GM21381 (cell line): ENCODE results near the gene LIF.
"Not testable (repeated sequence)": the region's sequence is repeated elsewhere in the genome, so short reads cannot be mapped to it uniquely, and the experiment has no call there.

ENCODE experiments used
- ATAC-seq: cut with Tn5 transposase; IDR thresholded peaks from one replicate; pipeline ENCODE4 v1.9.1; 2021; ENCODE audit warnings: mild to moderate bottlenecking, moderate library complexity; ENCODE audit not compliant: unreplicated experiment

LIF gene

DNA sequence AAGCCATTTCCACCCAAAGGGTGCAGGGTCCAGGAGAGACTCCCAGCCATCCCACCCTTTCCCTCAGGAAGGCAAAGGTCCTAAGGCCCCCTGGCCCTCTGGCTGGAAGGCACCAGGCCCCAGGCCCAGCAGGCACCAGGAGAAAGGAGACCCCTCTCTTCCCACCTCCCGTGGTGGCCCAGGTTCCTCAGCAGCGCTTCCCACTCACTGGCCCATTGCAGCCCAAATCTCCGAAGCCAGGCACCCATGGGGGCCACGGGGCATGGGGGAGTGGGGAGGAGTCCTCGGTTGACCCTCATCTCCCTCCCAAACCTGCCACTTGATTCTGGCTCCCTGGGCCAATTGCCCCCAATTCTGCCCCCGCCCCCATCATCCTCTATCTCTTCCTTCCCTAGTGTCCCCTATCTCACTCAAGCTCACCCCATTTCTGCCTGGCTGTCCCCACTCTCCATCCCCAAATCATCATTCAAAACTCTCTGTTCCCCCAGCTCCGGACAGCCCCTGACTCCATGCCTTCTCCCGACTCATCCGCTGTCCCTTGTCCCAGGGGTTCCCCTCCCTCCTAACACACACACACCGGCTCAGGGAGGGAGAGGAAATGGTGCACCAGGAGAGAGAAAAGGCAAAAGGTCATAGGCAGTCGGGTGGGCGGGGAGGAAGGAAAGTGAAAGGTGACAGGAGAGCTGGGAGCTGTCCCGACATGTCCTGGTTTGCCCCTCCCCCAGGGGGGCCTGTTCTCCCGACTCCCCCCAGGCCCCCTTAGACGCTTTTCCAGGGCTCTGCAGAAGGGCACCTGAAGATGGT is 1.2 kb downstream of the LIF start:
- no peak for ATAC-seq

DNA sequence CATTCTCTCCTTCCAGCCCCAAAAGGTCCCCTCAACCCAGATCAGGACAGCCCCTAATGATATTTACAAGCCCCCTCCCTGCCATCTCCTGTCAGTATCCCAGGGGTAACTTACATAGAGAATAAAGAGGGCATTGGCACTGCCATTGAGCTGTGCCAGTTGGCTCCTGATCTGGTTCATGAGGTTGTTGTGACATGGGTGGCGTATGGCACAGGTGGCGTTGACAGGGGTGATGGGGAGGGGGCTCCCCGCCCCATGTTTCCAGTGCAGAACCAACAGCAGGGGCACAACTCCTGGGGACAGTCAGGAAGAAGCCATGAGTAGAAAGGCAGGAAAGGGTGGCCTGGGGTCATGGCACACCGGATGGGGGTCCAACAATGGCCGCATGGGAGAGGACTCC is 1.9 kb downstream of the LIF start:
- ATAC-seq = no peak

DNA sequence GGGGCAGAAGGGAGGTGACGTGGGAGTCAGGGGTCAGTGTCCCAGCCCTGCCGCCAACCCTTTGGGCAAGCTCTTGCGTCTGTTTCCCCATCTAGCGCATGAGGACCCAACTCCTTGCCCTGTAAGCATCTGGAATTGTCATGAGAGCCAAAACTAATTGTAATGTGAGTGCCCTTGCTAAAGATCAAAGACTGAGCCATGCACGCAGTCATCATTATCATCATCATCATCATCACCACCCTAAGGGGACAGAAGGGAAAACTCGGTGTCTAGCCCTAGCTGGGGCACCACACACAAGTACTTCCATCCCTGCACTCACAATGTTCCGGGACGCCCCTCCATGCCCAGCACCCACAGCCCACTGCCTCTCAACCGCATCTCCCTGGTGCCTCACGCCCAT is 2.5 kb downstream of the LIF start:
- ATAC-seq = no peak

DNA sequence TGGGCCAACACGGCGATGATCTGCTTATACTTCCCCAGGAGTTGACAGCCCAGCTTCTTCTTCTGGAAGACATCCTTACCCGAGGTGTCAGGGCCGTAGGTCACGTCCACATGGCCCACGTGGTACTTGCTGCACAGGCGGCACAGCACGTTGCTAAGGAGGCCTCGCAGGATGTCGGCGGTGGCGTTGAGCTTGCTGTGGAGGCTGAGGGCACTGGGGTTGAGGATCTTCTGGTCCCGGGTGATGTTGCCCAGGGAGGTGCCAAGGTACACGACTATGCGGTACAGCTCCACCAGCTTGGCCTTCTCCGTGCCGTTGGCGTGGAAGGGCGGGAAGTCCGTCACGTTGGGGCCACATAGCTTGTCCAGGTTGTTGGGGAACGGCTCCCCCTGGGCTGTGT is 2.9 kb downstream of the LIF start:
- no peak for ATAC-seq

DNA sequence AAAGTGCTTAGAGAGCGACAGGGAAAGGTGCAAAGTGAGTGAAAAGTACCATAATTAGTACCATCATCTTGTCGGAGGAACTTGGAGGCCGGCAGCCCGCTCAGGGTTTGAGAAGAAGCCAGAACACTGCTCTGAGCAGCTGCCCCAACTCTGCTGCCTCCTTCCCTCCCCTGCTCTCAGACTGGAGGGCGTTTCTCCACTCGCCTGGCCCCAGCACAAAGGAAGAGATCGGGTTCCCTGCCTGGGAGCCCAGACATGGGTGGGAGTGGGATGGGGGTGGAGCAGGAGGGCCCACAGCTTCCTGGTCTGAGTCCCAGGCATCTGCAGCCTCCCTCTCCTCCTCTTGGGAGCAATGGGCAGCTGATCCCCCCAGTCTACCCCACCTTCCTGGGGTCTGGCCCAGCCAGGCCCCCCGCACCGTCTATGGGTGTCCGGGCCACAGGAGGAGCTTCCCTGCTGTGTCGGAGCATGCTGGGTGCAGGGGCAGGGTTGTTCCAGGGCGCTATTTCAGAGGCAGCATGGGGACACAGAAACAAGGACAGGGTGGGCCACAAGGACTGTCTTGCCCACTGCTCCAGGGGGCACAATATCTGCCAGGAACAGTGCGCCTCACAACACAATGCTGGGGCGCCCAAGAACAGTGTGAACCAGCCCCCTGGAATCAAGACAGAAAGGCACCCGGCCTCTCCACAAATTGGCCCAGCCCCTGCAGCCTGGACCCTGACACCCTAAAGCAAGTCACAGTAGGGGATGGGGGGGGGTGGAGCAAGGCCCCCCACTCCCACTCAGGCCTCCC is 4.8 kb downstream of the LIF start:
- ATAC-seq = no peak

DNA sequence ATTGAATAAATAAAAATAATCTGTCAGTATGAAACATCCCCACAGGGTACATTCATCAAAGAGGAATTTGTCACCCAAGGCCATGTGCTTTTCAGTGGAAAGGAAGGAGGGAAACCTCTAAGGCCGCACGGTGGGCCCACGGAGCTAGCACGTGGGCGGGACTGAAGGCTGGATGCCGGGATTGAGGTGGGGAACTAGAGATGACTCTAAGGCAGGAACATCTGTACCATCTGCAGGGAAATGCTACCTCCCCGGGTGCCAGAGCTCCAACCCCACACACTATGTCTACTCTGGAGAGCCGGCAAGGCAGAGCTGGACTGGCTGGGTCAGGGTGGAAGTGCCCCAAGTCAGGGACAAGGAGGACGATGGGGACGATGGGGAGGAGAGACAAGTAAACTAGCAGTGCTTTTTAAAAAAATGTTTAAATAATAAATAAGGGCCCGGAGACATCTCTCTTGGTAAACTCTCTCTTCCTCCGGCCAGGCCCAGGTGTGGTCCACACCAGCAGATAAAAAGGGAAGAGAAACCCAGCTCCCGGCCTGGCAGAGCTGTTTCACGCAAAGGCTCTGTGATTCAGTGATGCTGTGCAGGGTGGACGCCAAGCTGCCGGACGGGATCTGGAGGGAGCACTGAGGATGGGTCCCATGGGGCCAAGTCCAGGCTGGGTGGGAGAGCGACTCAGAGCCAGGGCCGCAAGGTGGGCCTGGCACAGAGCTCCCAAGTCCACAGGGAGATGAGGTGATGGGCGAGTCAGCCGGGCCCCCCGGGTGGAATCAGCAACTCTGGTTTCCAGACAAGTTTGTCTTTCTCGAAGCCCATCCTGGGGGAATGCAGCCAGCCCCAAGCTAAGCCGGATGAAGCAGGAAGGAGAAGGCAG is 5.8 kb downstream of the LIF start:
- ATAC-seq = no peak

DNA sequence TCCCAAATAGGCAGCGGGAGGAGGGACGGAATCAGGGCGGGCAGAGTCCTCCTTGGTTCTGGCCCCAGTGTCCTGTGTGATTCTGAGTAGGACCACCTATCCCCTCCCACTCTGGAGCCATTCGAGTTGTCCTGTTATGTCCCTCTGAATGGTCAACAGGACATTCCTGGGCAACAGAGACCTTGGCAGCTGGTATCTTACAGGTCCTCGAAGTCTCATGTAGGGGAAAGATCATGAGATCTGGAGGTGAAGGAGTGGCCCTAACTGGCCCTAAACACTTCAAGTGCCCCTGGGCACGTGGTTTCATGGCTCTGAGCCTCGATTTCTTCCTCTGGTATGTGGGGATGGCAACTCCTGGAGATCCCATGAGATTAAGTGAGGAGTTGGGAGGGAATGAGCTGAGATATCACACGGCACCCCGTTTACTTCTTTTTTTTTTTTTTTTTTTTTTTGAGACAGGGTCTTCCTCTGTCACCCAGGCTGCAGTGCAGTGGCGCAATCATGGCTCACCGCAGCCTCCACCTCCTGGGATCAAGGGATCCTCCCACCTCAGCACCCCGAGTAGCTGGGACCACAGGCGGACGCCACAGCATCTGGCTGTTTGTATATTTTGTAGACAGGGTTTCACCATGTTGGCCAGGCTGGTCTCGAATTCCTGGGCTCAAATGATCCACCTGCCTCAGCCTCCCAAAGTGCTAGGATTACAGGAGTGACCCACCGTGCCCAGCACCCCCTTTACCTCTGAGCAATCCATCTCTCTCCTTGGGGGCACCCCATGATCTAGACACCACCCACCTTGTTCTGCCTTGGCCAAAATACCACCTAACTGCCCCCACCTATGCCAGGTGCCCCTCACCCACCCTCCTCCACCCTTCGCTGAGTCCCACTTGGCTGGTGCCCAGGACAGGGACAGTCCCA is 6.8 kb downstream of the LIF start:
- no peak for ATAC-seq

DNA sequence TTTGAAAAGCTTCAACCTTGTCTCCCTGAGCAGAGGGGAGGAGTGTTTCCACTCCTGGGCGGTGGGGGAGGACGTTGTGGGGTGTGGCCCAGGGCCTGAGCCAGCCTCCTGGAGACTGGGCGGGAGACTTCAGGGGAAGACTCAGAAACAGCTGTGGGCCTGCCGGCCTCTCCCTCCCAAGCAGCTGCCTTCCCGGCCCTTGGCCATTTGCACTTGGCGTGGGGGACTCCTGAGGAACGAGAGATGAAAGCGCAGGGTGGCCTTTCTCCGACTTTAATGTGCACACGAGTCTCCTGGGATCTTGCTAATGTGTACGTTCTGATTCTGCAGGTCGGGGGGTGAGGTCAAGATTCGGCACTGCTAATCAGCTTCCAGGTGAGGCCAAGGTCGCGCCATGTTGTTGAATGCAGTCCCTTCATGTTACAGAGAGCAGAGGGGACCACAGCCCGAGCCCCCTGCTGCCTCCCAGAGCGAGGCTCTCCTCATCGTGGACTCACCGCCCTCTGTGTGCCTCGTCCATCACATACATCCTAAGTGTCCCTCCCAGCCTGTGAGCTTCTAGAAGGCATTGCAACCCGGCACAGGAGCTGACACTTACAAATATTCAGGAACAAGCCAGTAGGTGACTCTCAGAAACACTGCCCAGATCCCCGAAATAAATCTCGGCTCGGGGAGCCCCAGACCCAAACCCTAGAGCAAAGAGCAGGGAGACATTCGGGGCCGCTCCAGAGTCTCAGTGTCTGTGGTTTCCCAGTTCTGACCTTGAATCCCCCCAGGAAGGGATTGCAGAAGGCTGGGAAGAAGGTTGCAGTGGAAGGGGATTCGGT is 7.7 kb downstream of the LIF start:
- ATAC-seq = no peak

DNA sequence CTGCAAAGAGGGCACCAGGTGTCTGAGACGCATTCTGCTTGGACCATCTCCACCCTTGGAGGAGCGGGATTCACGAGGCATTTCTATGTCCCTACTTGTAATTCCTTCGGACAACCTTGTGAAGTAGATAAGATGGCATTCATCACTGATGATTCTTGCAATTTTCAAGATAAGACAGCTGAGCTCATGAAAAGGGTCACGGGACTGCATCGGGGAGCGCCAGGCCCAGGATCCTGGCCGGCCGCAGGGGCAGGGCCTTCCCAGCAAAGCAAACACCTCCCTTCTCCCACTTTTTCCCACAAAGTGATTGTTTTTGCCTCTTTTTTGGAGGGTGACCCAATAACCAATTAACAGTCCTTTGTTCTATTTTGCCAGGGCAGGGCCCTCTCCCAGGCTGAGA is 8.4 kb downstream of the LIF start:
- no peak for ATAC-seq

DNA sequence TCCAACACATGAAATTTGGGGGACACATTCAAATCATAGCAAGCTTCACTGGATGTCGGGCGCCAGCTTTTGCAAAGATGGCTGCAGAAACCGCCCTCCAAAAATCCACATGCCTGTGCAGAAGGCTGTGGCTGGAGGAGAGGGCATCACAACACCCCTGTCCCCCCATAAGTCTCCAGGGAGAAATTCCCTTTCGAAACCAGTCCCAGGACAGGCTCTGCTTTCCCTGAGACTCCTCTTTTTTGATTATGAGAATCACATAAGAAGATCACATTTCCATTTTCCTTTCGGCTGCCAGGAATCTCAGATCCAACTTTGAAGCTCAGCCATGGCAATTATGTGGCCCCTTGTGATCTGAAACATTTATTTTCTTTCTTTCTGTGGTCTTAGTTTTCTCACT is 9.7 kb downstream of the LIF start:
- no peak for ATAC-seq

DNA sequence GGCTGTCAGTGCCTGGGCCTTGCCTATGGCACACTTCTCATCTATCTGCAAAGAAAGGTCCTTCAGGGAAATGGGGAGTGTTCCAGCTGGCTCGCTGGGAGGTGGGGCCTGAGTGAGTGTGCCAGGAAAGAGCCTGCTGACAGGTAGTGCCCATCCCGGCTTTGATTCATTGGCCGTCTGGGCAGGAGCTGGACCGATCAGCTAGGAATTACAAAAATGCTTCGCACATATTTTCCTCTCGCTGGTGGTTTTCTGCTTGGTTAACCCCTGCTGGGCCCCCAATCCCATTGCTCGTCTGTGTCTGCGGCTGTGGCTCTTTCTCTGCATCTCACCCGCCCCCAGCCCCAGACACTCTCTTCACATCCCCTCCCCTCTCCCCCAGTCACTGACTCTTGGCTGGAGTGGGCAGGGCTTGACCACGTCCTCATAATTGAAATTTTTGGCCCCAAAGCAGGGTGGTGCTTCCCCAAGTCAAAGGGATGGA is 10.8 kb downstream of the LIF start:
- ATAC-seq = no peak

DNA sequence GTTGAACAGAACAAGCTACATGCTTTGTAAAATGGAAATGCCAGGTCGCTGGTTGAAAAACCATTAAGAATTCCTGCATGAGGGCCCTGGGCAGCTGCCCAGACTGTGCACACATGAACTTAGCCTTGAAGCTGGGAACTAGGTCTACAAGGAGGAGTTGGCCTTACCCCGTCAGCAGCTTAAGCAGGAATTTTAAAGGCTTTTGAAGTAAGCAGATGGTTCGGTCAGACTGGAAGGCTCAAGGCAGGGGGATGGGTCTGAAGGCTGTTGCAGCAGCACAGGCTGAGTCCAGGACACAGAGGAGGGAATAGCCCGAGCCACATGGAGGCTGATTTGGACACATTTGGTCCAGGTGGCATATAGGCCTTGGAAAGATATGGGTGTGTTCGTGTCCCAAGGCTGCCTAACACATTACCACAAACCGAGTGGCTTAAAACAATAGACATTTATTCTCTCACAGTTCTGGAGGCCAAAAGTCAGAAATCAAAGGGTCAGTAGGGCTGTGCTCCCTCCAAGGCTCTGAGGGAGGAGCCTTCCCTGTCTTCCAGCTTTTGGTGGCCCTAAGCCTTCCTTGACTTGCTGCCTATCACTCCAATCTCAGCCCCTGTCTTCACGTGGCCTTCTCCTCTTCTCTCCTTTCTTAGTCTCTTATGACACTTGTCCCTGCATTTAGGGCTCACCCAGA is 11.6 kb downstream of the LIF start:
- ATAC-seq = no peak

DNA sequence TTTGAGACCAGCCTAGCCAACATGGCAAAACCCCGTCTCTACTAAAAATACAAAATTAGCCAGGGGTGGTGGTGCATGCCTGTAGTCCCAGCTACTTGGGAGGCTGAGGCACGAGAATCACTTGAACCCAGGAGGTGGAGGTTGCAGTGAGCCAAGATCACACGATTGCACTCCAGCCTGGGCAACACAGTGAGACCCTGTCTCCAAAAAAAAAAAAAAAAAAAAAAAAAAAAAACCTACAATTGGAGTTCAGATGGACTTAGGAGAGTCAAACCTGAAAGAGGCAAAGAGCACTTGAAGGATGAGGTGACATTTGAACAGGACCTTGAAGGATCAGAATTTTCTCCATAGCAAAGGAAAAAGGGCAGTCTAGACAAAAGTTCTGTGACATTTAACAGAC is 12.2 kb downstream of the LIF start:
- ATAC-seq = not testable (repeated sequence)

DNA sequence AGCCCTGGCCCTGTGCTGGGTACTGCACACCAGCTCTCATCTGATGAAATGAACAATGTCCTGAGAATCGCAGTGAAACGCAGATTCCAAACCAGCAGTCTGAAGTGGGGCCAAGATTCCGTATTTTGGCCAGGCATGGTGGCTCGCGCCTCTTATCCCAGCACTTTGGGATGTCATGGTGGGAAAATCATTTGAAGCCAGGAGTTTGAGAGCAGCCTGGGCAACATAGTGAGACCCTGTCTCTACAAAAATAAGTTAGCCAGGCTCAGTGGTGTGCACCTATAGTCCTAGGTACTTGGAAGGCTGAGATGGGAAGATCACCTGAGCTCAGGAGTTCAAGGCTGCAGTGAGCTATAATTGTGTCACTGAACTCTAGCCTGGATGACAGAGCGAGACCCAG is 13.0 kb downstream of the LIF start:
- ATAC-seq = no peak

DNA sequence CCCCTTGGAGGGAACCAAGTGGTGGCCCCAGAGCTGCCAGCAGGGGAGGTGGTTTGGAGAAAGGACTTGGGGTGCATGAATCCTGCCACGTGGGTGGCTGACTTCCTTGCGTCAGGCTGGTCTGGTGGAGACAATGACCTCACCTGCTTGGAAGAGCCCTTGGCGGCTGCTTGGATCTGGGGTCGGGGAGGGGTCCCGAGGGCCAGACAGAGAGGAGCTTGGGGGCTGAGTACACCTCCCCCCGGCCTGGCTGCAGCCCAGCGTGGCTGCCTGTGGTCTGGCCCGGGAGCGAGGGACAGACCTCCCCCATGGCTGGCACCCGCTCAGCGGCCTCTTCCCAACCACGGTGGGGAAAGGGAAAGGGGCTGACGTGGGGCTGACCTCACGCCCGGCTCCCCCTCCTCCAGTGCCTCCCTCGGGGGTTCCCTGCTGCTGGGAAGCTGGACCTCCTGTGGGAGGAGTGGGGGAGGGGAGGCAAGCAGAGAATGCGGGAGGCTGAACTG is 13.8 kb downstream of the LIF start:
- ATAC-seq = no peak

DNA sequence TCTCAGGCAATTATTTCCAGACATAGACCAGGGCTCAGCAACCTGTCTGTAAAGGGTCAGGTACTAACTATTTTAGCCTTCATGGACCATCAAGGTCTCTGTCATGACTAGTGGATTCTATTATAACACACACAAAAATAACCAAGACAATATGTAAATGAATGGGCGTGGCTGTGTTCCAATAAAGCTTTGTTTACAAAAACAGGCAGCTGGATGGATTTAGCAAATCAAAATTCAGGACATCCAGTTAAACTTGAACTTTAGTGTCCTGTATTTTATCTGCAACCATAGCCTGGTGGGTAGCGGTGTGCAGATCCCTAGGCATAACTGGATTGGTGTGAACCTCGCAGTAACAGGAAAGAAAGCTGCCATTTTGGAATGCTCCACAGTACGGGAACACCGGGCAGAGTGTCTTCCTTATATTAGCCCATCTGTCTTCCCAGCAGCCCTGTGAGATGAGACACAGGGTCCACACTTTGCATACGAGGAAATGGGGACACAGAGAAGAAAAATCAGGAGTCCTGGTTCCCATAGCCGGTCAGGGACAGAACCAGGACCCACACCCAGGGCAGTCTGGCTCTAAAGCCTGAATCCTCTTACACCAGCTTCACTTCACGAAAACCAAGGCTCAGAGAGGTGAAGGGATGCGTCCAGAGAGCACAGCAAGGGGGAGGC is 15.6 kb downstream of the LIF start:
- ATAC-seq = no peak

DNA sequence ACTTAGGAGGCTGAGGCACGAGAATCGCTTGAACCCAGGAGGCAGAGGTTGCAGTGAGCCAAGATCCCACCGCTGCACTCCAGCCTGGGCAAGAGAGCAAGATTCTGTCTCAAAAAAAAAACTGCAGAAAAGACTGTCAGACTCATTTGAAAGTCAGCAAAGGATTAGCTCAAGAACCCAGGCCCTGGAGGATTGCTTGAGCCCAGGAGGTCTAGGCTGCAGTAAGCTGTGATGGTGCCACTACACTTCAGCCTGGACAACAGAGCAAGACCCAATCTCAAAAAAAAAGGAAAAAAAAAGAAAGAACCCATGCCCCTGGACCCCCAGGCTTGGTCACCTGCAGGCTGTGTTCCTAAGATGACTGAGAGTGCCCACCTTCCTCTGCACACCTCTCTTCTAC is 16.2 kb downstream of the LIF start:
- no peak for ATAC-seq
